Panc1 (cell line): Measurements from ENCODE around the gene MBTPS1.

Source experiments
- POLR2AphosphoS5 ChIP-seq: IDR thresholded peaks from 2 replicates; pipeline ENCODE4 v1.6.1; 2012; ENCODE audit warnings: mild to moderate bottlenecking, low read depth, low read length, moderate library complexity
- TCF7L2 ChIP-seq: IDR thresholded peaks from 2 replicates; pipeline ENCODE4 v1.6.1; 2011; ENCODE audit warnings: mild to moderate bottlenecking, low read depth, low read length, inconsistent platforms
- TF ChIP-seq, protein P1 (sequence below): fragments of 450-650 bp; IDR thresholded peaks from 2 replicates; pipeline ENCODE4 v1.5.1; 2017; ENCODE audit warnings: mild to moderate bottlenecking
- TF ChIP-seq, protein P2 (sequence below), 2 experiments: IDR thresholded peaks; 2 replicates each; pipeline ENCODE4 v1.6.1; 2011 to 2012; ENCODE audit warnings: low read depth in 2 of 2, control low read depth in 1 of 2, low read length in 1 of 2, mild to moderate bottlenecking in 1 of 2, moderate library complexity in 1 of 2; ENCODE audit not compliant: insufficient read depth in 1 of 2

DNA sequence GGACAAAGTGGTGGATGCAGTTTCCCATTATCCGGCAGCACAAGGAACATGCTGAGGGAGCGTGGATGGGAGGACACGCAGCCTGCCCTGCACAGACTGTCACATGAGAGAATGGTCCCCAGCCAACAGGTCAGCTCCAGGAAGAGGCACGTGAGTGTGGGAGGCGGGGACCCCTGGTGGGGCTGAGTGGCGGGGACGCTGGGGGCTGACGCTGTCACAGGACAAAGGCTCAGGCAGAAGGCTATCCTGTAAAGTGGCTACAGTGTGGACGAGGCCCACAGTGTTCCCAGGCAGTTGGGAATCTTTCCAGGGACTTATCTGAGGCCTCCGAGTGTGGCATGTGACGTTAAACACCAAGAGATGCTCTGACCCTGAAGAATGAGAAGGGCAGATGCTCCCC lies 30.4 kb downstream of the MBTPS1 start:
- TF ChIP-seq, protein P1, sequence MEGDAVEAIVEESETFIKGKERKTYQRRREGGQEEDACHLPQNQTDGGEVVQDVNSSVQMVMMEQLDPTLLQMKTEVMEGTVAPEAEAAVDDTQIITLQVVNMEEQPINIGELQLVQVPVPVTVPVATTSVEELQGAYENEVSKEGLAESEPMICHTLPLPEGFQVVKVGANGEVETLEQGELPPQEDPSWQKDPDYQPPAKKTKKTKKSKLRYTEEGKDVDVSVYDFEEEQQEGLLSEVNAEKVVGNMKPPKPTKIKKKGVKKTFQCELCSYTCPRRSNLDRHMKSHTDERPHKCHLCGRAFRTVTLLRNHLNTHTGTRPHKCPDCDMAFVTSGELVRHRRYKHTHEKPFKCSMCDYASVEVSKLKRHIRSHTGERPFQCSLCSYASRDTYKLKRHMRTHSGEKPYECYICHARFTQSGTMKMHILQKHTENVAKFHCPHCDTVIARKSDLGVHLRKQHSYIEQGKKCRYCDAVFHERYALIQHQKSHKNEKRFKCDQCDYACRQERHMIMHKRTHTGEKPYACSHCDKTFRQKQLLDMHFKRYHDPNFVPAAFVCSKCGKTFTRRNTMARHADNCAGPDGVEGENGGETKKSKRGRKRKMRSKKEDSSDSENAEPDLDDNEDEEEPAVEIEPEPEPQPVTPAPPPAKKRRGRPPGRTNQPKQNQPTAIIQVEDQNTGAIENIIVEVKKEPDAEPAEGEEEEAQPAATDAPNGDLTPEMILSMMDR = no peak
- TF ChIP-seq, protein P2, sequence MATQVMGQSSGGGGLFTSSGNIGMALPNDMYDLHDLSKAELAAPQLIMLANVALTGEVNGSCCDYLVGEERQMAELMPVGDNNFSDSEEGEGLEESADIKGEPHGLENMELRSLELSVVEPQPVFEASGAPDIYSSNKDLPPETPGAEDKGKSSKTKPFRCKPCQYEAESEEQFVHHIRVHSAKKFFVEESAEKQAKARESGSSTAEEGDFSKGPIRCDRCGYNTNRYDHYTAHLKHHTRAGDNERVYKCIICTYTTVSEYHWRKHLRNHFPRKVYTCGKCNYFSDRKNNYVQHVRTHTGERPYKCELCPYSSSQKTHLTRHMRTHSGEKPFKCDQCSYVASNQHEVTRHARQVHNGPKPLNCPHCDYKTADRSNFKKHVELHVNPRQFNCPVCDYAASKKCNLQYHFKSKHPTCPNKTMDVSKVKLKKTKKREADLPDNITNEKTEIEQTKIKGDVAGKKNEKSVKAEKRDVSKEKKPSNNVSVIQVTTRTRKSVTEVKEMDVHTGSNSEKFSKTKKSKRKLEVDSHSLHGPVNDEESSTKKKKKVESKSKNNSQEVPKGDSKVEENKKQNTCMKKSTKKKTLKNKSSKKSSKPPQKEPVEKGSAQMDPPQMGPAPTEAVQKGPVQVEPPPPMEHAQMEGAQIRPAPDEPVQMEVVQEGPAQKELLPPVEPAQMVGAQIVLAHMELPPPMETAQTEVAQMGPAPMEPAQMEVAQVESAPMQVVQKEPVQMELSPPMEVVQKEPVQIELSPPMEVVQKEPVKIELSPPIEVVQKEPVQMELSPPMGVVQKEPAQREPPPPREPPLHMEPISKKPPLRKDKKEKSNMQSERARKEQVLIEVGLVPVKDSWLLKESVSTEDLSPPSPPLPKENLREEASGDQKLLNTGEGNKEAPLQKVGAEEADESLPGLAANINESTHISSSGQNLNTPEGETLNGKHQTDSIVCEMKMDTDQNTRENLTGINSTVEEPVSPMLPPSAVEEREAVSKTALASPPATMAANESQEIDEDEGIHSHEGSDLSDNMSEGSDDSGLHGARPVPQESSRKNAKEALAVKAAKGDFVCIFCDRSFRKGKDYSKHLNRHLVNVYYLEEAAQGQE (IDR thresholded peaks at IDR 0.05; ENCODE audit: insufficient read depth in 1 of 2, low read depth in 2 of 2, low read length in 1 of 2) = no peak
- no peak for TF ChIP-seq POLR2AphosphoS5
- TF ChIP-seq TCF7L2 = no peak
